Suppressor macrophage treated with lipopolysaccharide for 4 hours (primary cell): ENCODE results near the gene DNAH1.

Experiments
- DNase-seq: peaks from one replicate; pipeline ENCODE4 v3.0.0-alpha.2; 2020

Gene DNAH1

DNA sequence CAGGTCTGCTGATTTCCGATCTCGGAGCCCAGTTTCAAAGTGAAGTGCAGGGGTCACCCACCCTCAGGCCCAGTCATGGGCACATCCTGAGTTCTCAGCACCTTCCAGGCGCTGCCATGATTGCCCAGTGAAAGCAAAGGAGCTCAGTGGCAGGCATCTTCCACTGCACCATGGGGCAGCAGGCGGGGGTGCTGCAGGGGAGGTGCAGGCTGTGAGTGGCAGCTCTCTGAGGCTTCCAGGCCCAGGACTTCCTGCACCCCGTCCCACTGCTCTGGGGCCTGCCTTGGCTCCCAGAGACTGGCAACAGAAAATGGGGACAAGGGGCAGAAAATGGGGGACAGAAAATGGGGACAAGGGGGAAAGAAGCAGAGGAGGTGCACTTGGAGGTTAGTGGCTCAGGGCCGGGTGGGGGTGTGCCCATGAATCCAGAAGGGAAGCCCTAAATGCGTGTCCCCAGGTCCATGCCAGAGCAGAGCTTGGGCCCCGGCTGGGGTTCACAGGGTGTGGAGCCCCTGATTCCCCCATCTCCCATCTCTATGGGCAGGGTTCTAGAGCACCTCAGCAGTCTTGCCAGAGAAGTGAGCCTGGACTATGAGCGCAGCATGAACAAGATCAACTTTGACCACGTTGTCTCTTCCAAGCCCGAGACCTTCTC lies 28.0 kb downstream of the DNAH1 start:
- no peak for DNase-seq

DNA sequence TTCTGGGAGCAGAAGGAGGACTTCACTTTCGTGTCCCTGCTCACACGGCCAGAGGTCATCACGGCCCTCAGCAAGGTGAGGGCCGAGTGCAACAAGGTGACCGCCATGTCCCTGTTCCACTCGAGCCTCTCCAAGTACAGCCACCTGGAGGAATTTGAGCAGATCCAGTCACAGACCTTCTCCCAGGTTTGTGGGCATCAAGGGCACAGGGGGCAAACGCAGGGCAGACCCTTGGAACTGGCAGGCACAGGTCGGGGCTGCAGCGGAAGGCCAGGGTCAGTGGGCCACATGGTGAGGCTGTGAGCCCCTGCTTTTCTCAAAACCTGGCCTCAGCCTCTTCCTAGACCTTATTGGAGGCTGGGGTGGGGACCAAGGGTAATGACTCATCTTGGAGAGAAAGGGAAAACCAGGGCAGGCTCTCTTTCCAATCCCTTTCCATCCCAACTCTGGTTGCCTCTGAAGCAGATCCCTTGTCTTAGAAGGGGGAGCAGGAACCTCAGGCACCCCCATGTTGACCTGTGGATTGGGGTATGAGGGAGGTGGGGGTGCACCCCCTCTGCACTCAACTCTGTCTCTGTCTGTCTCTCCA lies 29.5 kb downstream of the DNAH1 start:
- DNase-seq: no peak

DNA sequence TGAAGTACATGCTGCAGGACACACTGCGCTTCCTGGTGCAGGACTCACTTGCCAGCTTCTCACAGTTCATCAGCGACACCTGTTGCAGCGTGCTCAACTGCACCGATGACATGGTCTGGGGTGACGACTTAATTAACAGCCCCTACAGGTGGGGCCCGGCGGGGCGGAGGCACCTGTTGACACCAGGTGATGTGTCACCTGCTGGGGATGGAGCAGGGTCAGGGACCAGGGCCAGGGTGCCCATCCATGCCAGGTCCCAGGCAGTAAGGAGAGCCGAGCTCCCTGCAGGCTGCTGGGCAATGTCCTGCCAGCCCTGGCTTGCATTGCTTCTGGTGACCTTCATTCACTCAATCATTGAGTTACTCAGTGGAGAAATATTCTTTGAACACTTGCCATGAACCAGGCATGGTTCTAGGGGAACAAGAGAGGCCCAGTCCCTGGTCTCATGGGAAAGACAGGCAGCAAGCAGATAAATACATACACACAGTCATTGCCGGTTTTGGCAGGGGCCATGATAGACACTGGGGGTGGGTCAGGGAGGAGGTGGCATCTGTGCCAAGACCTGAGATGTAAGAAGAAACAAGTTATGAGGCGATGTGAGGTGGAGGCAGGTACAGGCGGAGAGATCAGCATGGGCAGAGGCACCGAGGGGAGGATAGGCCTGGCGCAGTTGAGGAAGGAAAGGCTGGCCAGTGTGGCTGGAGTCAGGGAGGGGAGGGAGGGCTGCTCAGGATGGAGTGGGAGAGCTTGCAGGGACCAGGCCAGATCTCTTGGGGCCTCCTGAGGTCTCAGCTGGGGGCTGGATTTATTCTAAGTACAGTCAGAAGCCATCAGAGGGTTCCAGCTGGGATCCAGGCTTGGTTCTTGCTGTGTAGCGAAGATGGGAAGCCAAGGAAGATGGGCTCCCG lies 30.8 kb downstream of the DNAH1 start:
- DNase-seq: no peak

DNA sequence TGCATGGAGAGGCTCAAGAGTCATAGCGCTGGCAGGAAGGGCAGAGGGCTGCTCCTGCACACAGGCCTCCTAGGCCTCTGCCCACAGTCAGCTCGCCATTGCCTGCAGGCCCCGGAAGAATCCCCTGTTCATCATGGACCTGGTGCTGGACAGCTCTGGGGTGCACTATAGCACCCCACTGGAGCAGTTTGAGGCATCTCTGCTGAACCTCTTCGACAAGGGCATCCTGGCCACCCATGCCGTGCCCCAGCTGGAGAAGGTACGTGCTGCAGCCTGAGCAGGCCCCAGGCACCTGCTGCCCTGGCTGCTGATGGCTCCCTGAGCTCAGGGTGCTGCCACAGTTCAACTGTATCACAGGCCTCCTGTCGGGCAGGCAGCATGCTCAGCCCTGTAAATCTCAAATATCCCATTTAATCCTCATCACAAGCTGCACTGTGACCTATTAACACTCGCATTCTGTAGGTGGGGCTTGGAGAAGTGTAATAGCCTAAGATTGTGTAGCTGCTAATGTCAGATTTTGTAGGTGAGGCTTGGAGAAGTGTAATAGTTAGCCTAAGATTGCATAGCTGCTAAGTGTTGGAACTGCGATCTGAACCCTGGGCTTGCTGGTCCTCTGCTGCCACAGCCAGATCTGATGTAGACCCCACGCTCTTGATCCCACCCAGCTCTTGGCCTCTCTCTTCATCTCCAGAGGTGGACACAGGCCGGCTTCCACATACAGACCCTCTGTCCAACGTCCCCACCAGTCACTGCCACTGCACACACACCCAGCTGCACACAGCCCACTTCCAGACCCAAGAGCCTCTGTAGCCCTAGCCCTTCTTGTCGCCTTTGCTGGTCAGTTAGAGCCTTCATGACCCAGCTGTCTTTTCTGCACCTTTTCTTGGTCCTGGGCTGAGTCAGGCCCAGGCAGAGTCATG lies 31.9 kb downstream of the DNAH1 start:
- DNase-seq: no peak

DNA sequence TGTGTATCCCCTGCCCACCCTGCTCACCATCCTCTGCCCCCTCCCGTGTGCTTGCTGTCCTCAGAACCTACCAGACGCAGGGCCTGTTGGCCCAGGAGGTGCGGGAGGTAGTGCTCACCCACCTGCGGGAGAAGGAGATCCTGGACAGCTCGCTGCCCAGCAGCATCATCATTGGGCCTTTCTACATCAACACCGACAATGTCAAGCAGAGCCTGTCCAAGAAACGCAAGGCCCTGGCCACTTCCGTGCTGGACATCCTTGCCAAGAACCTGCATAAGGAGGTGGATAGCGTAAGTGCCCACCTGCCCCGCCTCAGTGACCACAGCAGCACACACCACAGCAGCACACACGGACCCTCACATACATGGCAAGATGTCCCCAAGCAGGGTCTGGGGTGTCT lies 33.0 kb downstream of the DNAH1 start:
- no peak for DNase-seq

DNA sequence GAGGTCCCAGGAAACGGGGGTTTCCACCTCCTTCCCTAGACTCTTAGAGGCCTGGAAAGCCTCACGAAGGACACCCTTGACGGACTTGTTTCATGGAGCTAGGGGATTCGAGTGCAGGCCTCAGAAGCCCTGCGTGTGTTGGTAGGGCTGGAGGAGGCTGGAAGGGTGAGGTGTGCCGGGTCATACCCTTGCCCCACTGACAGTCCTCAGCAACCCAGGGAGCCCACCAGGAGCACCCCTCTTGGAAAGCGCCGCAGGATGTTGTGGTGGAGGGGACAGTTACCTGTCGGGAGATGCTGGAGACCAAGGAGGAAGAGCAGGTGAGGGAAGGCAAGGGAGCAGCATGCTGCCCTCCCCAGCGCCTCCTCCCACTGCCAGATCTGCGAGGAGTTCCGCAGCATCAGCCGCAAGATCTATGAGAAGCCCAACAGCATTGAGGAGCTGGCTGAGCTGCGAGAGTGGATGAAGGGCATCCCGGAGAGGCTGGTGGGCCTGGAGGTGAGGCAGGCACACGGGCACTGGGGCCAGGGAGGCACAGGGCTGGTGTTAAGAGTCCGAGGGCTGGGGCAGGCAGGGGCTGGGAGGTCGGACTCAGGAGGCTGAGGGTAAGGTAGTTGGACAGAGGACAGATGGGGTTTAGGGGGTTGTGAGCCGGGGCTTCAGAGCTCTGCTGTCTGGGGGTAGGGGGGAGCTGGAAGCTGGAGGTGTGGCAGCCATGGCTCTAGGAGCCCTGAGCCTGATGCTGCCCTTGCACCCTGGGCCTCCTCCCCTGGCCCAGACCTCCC lies 33.7 kb downstream of the DNAH1 start:
- no peak for DNase-seq

DNA sequence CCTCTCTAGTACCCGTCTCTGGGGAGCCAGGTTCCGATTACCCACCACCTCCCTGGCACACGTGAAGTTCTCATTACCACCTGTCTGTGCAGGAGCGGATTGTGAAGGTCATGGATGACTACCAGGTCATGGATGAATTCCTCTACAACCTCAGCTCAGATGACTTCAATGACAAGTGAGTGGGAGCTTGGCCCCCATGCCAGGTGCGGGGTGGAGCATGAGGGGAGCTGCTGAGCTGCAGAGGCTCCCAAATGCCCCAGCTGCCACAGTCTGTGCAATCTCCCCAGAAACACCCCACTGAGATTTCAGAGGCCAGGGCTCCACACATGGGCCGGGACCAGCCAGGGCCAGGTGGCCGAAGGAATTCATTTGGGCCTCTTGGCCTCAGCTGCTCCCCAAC lies 34.3 kb downstream of the DNAH1 start:
- DNase-seq: no peak

DNA sequence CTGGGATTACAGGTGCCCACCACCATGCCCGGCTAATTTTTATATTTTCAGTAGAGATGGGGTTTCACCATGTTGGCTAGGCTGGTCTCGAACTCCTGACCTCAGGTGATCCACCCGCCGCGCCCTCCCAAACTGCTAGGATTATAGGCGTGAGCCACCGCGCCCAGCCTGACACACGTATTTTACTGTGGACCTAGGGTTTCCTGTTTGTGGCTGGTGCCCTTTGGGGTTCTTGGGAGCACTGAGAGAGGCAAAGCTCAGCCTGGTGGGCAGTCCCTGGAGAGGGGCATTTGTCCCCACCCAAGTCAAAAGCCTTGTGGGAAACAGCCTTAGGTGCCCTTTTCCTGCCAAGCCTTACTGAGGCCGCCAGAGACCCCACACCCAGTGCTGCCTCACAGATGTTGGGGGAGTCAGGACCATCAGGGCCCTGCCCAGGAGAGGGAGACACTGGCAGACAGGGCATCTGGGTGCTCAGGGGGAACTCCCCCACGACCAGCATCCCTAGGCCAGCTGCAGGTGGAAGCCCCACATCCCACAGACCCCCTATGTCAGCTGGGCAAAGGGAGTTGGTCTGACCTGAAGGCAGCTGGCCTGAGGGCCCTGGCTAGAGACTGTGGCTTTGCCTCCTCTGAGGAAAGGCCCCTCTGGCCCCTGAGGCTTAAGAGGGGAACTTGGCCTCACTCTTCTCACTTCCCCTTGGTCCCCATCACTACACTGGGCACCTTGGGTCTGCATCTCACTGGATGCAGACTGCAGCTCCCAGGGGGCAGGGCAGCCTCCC lies 35.1 kb downstream of the DNAH1 start:
- no peak for DNase-seq

DNA sequence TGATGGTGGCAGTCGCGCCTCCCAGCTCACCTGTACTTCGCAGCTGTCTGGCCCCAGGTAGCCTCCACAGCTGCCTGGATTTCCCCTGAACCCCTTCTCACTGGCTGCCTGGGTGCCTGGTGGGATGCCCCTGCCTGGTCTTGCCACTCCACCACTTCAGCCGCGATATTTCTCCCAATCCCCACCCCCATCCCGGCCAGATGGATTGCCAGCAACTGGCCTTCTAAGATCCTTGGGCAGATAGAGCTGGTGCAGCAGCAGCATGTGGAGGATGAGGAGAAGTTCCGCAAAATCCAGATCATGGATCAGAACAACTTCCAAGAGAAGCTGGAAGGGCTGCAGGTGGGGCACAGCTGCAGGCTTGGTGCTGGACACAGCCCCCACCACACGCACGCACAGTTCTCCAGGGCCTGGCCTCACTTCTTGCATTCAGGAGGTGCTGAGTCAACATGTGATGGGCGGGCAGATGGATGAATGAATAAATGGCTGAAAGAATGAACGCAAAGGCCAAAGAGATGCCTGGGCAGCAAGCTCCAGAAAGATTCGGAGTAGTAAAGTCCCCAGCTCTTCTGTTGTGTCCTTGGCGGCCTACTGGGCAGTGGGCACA lies 35.7 kb downstream of the DNAH1 start:
- no peak for DNase-seq

DNA sequence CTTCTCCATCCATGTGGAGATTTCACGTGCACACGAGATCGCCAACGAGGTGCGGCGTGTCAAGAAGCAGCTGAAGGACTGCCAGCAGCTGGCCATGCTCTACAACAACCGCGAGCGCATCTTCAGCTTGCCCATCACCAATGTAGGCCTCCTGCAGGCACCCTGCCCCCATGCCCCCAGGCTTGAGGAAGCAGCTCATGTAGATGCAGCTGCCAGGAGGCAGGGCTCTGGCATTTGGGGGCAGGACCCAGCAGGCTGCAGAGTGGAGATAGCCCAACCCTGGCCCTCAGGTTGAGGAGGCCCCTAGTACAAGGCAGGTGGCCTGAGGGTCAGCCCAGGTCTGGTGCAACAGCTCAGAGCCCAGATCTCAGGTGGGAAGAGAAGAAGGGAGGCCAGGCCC lies 36.4 kb downstream of the DNAH1 start:
- no peak for DNase-seq

DNA sequence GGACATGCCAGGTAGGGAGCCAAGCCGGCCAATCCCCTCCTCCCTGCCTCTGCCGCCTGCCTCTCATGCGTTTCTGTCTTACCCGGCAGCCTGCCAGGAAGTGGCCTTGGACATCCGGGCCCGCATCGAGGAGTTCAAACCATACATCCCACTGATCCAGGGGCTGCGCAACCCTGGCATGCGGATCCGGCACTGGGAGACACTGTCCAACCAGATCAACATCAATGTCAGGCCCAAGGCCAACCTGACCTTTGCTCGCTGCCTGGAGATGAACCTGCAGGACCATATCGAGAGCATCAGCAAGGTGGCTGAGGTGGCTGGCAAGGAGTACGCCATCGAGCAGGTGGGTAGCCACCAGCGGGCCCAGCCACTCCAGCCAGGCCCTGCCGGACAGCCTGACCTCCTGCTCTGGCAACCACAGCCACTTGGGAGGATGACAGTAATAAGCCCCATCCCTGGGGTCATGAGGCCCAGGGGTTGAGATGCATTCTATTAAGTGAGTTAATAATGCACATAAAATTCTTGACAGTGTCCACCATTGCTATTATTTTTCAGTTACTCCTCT lies 37.3 kb downstream of the DNAH1 start:
- DNase-seq: no peak

DNA sequence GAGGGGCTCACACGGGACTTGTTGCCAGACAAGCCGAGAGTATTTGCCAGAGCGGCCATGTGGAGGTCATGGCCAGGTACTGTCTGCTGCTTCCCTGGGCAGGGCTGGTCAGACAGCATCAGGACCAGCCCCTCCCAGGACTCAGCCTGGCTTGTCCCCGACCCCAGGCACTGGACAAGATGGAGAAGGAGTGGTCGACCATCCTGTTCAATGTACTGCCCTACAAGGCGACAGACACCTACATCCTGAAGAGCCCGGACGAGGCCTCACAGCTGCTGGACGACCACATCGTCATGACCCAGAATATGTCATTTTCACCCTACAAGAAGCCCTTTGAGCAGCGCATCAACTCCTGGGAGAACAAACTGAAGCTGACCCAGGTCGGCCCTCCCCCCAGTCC lies 38.6 kb downstream of the DNAH1 start:
- DNase-seq: no peak

DNA sequence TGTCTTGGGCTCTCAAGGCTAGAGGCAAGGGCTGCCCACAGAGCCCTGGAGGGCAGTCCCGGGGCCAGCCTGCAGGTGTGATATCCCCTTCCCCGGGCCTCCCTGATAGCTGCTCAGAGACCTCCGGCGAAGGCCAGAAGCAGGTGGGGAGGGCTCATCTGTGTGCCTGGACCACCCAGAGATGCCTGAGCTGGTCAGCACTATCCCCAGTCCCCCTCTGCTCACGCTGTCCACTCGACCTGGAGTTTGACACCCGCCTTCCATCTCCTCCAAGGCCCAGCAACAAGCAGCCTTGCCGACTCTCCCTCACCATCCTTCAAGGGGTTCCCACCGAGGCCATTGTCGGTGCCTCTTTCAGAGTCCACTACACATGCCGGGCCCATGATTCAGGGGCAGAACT lies 39.4 kb downstream of the DNAH1 start:
- DNase-seq: no peak

DNA sequence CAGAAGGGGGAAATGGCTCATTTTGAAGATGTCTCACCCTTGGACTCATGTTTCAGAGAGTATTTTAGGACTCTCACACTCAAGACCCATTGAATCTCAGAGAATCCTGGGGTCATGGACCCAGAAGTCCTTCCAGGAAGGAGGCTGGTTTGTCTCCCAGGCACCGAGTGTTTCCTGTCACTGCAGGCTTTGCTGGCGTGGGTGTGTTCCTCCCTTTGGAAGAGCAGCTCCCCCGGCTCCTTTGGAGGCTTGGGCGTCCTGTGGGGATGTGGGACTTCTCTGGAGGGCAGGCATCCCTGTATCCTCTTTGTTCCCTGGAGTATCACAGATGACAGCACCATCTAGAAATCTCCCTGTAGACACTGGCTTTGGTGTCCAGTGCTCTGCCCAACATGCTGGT lies 40.0 kb downstream of the DNAH1 start:
- DNase-seq: no peak

DNA sequence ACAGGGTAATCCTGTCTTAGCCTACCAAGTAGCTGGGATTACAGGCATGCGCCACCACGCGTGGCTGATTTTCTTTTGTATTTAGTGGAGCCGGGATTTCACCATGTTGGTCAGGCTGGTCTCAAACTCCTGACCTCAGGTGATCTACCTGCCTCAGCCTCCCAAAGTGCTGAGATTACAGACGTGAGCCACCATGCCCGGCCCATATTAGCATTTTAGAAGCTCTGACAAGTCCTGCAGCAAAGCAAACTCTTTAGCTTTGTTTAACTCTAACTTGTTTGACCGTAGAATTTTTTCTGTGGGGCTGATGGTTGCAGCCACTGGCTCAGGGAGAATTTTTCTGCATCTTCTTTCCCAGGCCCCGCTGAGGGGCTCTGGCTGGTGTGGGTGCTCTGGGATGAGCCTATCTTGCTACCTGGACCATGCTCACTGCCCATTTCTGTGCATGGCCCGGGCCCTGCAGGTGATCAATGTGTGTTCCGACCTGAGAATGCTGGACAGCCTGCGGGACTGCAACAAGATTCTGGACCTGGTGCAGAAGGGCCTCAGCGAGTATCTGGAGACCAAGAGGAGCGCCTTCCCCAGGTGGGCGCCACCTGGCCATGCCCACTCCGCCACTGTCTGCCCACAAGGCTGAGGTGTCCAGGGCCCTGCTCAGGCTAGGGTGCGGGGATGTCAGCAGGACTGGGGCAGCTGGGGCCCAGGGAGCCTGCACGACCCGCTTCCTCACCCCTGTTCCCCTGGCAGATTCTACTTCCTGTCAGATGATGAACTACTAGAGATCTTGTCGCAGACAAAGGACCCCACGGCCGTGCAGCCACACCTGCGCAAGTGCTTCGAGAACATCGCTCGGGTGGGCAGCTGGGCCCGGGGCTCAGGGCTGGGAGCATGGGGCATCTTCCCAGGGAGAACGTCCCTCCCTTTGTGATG lies 41.3 kb downstream of the DNAH1 start:
- no peak for DNase-seq

DNA sequence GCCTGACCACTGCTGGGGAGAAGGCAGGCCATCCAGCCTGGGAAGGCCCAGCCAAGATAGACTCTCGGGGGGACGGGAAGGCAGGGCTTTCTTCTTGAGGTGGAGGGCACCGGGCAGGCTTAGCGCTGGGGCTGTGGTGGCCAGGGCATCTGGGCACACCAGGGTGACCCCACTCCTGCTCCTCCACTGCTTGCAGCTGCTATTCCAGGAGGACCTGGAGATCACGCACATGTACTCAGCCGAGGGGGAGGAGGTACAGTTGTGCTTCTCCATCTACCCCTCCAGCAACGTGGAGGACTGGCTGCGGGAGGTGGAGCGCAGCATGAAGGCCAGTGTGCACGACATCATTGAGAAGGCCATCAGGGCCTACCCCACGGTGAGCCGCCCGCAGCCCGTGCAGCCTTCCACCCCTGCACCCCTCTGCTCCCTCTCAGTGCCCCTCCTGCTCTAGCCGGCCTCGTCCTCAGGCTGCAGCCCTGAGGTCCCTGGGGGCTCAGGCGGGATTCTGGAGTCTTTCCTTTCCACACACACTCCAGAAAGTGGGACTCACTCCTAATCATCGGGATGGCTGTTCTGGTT lies 42.3 kb downstream of the DNAH1 start:
- no peak for DNase-seq

DNA sequence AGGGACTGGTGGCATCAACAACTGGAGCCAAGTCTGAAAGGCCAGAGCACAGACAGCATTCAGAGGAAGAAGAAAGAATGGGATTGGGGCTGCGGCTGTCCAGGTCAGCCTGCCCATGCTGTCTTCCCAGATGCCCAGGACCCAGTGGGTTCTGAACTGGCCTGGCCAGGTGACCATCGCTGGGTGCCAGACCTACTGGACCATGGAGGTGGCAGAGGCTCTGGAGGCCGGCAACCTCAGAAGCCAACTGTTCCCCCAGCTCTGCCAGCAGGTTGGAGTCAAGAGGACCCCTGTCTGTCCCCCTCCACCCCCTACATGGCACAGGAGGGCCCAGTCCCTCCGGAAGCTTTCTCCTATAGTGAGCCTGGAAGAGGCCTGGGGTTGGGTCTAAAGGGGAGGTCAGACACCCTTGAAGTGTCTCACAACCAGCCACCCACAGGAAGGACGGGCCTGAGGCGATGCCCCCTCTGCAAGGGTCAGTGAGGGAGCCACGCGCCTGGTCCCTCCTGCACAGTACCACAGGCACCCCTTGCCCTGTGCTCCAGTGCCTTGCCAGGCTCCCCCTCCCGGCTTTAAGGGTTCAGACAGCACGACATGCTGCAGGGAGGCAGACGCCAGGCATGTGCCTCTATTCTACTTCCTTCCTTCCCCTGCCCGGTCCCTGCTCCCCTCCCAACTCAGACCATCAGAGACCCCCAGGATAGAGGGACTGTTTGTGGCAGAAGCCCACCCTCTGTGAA lies 43.2 kb downstream of the DNAH1 start:
- DNase-seq: no peak

DNA sequence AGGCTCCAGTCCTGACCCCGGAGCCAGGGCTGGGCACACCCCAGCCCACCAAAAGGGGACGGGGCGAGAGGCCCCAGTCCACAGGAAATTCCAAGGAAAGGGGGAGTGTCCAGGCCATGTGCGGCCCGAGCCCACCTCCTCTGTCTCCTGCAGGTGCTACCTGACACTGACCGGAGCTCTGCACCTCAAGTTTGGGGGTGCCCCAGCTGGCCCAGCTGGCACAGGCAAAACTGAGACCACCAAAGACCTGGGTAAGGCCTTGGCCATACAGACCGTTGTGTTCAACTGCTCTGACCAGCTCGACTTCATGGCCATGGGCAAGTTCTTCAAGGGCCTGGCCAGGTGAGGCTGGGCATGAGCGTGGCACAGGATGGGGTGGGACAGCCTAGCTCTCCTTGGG lies 44.9 kb downstream of the DNAH1 start:
- no peak for DNase-seq
